HEK293 (cell line): ENCODE measurements around the gene TSPAN11.

Source experiments
- ZBTB20 ChIP-seq: fragments of 450-650 bp; formaldehyde crosslinking; IDR thresholded peaks from 2 replicates; pipeline ENCODE4 v1.5.1; 2016; ENCODE audit warnings: missing biosample characterization, missing genetic modification characterization
- ZNF76 ChIP-seq: fragments of 450-650 bp; formaldehyde crosslinking; IDR thresholded peaks from 2 replicates; pipeline ENCODE4; 2016; ENCODE audit warnings: low read depth, missing biosample characterization, missing genetic modification characterization, borderline replicate concordance
- ZXDB ChIP-seq: fragments of 450-650 bp; formaldehyde crosslinking; IDR thresholded peaks from 2 replicates; pipeline ENCODE4 v1.5.1; 2016; ENCODE audit warnings: missing biosample characterization, missing genetic modification characterization
- TF ChIP-seq, protein P1 (sequence below): fragments of 450-650 bp; formaldehyde crosslinking; IDR thresholded peaks from 2 replicates; pipeline ENCODE4 v1.5.1; 2016; ENCODE audit warnings: missing biosample characterization, missing genetic modification characterization

DNA sequence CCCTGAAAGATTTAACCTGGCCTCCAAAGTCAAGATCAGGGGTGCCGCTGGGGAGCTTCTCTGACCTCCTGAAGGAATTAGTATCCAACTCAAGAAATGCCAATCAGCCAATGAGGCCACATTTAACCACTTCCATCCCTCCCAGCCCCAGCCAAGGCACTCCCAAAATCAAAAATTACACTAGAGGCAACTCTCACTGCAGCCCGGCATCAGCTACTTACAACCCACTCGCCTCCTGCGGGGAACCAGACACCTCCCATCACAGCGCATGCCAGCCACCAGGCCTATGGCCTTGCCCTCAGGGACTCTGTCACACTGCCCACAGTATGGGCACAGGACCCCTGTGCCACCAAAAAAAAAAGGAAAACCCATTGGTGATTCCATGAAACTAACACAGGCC lies 84.8 kb downstream of the TSPAN11 start:
- TF ChIP-seq ZBTB20 (tag by site-specific recombination) (no peak), ZXDB (tag by site-specific recombination) (no peak), ZNF76 (no peak)
- TF ChIP-seq, protein P1, sequence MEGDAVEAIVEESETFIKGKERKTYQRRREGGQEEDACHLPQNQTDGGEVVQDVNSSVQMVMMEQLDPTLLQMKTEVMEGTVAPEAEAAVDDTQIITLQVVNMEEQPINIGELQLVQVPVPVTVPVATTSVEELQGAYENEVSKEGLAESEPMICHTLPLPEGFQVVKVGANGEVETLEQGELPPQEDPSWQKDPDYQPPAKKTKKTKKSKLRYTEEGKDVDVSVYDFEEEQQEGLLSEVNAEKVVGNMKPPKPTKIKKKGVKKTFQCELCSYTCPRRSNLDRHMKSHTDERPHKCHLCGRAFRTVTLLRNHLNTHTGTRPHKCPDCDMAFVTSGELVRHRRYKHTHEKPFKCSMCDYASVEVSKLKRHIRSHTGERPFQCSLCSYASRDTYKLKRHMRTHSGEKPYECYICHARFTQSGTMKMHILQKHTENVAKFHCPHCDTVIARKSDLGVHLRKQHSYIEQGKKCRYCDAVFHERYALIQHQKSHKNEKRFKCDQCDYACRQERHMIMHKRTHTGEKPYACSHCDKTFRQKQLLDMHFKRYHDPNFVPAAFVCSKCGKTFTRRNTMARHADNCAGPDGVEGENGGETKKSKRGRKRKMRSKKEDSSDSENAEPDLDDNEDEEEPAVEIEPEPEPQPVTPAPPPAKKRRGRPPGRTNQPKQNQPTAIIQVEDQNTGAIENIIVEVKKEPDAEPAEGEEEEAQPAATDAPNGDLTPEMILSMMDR (tag by site-specific recombination), result no peak
